ENCODE results near the gene CD53. TPM values are rescaled to one million over a fixed set of nuclear protein-coding genes. Genes with fewer than 3 reads are reported as not detected.

Gene CD53
- total RNA-seq, 1 experiment from 2014 or later = 0.49 TPM

DNA sequence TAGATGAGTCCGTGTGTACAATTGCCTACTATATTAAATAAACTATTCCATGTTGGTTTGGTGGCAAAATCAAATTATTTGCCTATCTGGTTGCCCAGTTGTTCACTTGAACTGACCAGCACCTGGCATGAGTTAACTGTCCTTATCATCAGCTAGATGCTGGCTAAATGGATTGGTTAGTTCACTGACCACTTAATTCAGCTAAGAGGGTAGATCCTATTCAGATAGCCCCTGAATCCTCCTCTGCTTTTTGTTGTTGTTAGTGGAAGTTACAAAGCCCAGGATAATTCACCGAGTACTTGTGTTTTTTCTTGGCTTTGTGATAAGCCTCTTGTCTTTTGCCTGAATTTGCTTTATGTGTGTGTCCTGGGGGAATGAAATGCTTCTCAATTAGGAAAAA, 22.8 kb upstream of the CD53 start:
- H3K4me3 ChIP-seq (ENCODE audit: low read depth in 2 of 2, low read length in 2 of 2) = no peak overlapping the region
- no peaks in the 10 kb centered on the region for H3K9me3 ChIP-seq (ENCODE audit: control insufficient read depth, insufficient read depth, low read depth, low read length)
- no TSS peak for BruUV-seq (replicated peaks)
- H3K36me3 ChIP-seq (ENCODE audit: control insufficient read depth, insufficient read depth, low read length) = no peaks in the 10 kb centered on the region
- no peaks in the 10 kb centered on the region for H3K4me1 ChIP-seq (ENCODE audit: control insufficient read depth, insufficient read depth, low read length)
- TF ChIP-seq REST (IDR thresholded peaks at IDR 0.05; ENCODE audit: insufficient read depth in 1 of 2, low read depth in 2 of 2, low read length in 1 of 2) (no peak), POLR2AphosphoS5 (IDR thresholded peaks at IDR 0.05; ENCODE audit: low read depth, low read length) (no peak), TCF7L2 (IDR thresholded peaks at IDR 0.05; ENCODE audit: low read depth, low read length) (no peak)
- DNase-seq (ENCODE audit: low read depth, low spot score) = no peak
- no peak overlapping the region for H3K27ac ChIP-seq (ENCODE audit: low read length)
- CTCF ChIA-PET = no interaction called here
- in situ Hi-C loops (cut with HindIII; ENCODE audit: low pct_unique_long_range_greater_than_20kb, low sequenced_read_pairs) (no loop called here), intact Hi-C loops (cut with micrococcal nuclease; ENCODE audit: unreplicated experiment) (no loop called here)
- POLR2A ChIA-PET = no interaction called here
- H3K27me3 ChIP-seq (ENCODE audit: control insufficient read depth, insufficient read depth, low read length) = peaks cover 2% of the 10 kb centered on the region; the same call in 1 of the 2 replicates
- no peak for ATAC-seq

- CTCF ChIA-PET = no interaction called here
Observed at GRCh38 chr1:110850627-110851026, 22.3 kb upstream of the CD53 start.

More at GRCh38 chr1:110850627-110851026, 22.3 kb upstream of the CD53 start:
- in situ Hi-C loops (cut with HindIII; ENCODE audit: low pct_unique_long_range_greater_than_20kb, low sequenced_read_pairs) (no loop called here), intact Hi-C loops (cut with micrococcal nuclease; ENCODE audit: unreplicated experiment) (no loop called here)
- no peak overlapping the region for H3K27ac ChIP-seq (ENCODE audit: low read length)
- no TSS peak for BruUV-seq (replicated peaks)
- no peak for ATAC-seq
- H3K4me3 ChIP-seq (ENCODE audit: low read depth in 2 of 2, low read length in 2 of 2) = no peak overlapping the region
- TF ChIP-seq SIN3A (IDR thresholded peaks at IDR 0.05; ENCODE audit: borderline replicate concordance, insufficient read depth, low read depth, low read length) (no peak), CTCF (IDR thresholded peaks at IDR 0.05) (no peak), POLR2AphosphoS5 (IDR thresholded peaks at IDR 0.05; ENCODE audit: low read depth, low read length) (no peak), TCF7L2 (IDR thresholded peaks at IDR 0.05; ENCODE audit: low read depth, low read length) (no peak), REST (IDR thresholded peaks at IDR 0.05; ENCODE audit: insufficient read depth in 1 of 2, low read depth in 2 of 2, low read length in 1 of 2) (no peak)
- H3K9me3 ChIP-seq (ENCODE audit: control insufficient read depth, insufficient read depth, low read depth, low read length) = no peaks in the 10 kb centered on the region
- H3K27me3 ChIP-seq (ENCODE audit: control insufficient read depth, insufficient read depth, low read length) = peaks cover 2% of the 10 kb centered on the region; the same call in 1 of the 2 replicates
- no peak for DNase-seq (ENCODE audit: low read depth, low spot score)
- H3K4me1 ChIP-seq (ENCODE audit: control insufficient read depth, insufficient read depth, low read length) = no peaks in the 10 kb centered on the region
- POLR2A ChIA-PET = no interaction called here
- no peaks in the 10 kb centered on the region for H3K36me3 ChIP-seq (ENCODE audit: control insufficient read depth, insufficient read depth, low read length)
